ENCODE data around the gene CAMSAP1.
"Not testable (repeated sequence)": the region's sequence is repeated elsewhere in the genome, so short reads cannot be mapped to it uniquely, and the experiment has no call there.

CAMSAP1 gene

DNA sequence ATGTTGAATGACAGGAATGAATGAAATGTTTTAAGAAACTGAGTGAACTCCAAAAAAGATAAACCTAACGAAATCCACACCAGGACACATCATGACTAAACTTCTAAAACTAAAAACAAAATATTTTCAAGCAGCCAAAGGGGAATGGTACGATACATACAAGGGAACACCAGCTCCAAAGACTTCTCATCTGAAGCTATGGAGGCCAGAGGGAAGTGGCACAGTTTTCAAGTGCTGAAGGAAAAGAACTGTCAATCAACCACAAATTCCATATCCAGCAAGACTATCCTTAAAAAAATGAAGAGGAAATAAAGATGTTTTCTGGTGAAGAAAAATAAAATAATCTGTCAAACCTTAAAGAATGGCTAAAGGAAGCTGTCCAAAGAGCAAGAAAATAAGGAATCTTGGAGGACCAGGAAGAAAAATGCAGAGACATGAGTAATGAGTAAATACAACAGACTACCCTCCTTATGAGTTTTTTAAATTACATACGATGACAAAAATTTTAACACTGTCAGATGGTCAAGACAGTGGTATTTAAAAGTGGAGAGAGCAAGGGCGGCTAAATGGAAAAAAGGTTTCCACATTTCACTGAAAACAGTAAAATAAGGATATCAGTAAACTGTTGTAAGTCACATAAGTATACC is 12.0 kb downstream of the CAMSAP1 start:
- DNase-seq = no peak

DNA sequence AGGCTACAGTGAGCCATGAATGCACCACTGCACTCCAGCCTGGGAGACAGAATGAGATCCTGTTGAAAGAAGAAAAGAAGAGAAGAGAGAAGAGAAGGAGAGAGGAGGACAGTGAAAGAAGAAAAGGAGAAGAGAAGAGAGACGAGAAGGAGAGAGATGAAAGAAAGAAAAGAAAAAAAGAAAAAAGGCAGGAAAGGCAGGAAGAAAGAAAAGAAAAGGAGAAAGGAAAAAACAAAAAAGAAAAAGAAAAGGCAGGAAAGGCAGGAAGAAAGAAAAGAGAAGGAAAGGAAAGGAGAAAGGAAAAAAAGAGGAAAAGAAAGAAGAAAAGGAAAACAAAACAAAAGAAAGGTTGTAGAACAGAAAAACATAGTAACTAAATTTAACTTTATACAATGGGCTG is 14.2 kb downstream of the CAMSAP1 start:
- no peak for DNase-seq

DNA sequence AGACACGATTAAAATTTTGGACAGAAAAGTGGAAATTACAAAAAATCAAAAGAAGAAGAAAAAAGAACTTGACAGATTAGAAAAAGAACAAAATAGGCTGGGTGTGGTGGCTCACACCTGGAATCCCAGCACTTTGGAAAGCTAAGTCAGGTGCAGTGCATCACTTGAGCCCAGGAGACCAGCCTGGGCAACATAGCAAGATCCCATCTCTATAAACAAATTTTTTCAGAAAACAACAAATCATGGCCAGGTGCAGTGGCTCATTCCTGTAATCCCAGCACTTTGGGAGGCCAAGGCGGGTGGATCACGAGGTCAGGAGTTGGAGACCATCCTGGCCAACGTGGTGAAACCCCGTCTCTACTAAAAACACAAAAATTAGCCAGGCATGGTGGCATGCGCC is 15.0 kb downstream of the CAMSAP1 start:
- DNase-seq = not testable (repeated sequence)

DNA sequence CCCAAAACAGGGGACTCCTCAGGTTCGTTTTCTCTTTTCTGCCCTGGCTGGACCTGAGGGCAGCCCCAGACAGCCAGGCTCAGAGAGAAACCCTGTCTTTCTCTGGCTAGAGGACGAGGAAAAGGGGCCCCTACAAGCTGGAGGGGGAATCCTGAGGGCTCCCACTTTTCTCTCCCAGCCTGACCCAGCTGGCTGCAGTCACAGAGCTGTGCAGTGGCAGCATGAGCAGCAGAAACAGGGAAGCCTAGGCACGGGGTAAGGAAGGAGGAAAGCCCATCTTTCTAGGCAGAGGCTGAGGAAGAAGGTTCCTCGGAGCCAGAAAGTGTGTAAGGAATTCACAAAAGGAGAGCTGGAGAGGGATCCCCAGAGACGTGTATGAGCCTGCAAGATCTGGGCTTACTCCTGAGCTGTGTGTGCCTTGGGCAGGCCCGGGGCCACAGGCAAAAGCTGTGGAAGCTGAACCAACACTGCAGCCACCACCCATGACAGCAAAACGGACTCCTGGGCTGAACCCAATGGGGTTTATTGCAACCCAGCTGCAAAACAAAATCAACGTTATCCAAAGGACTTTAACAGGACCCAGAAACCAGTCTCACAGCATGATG is 16.2 kb downstream of the CAMSAP1 start:
- no peak for DNase-seq

DNA sequence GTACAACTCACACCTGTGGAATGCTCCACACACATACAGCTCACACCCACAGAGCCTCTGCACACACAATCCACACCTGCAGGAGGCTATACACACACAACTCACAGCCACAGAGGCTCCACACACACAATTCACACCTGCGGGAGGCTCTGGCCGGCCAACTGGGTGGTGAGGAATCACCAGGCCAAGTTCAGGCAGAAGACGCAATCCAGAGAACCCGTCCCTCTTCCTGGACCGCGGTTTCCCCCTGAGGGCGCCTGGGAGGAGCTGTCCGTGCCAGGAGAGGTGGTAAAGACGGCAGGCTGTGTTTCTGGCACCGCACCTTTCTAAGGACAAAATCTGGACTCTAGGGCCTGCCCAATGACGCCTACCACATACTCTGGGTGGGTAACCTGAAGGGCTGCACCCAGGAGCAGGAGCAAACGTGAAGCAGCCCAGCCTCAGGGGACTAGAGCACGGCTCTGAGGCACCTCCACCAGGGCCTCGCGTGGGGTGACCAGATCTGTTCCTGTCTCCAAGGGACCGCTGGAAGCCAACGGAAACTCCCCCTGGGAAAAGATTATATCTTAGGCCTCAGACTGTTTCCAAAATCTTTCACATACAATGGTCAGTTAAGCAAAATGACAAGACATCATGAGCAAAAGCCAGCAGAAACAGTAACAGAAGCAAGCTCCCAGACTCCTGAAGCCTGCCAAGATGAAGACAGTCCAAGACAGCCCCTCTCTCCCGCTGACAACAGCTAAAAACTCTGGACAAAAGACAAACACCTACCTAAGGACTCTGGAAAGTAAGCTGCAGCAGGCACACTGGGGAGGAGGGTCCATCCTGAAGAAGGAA is 16.9 kb downstream of the CAMSAP1 start:
- DNase-seq = no peak

DNA sequence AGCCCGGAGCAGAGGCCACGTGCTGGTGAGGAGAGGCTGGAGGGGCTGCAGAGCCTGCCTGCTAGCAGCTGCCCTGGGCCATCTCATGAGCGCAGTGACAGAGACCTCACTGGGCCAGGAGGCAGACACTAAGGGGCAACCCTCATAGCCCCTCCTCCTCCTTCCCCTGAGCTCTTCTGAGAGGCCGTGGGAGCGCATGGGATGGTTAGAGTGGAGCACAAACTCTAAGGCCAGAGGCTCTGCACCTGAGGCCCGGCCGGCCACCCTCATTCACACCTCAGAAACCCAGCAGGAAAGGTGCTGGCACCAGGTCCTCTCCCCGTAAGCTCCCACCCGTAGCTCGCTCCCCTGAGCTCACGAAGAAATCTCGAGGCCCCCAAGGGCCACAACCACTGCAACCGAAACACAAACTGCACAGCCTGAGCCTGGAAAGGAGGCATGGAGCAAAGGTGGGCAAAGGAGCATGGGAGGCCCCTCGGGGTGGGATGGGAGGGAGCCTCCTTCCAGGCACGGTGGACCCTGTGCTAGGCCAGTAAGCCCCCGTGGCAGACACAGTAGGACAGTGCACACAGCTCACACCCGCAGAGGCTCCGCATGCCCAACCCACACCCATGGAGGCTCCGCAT is 17.7 kb downstream of the CAMSAP1 start:
- no peak for DNase-seq

DNA sequence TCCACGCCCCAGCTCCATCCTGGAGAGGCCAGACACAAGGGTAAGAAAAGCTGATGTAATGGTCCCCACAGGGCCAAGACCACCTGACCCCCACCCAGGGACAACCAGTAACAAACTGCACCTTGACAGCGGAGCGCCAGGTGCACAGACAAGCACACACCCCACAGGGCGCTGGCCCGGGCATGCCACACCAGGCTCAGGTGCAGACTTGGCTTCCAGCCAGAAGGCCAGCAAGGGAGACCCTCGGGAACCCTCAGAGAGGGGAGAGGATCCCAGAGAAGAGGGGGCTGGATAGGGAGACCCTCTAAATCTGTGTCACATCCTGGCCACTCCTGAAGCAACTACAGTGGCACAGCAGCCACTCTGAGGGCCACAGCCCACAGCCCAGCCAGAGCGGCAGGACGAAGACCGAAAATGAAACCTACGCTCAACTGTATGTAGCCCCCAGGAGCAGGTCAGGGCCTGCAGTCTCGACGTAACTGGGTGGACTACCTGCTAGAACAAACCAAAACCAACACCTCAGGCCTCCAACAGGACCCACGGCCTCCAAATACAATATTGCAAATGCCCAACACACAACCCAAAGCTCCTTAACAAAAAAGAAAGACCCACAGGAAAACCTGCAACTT is 18.5 kb downstream of the CAMSAP1 start:
- DNase-seq = no peak

DNA sequence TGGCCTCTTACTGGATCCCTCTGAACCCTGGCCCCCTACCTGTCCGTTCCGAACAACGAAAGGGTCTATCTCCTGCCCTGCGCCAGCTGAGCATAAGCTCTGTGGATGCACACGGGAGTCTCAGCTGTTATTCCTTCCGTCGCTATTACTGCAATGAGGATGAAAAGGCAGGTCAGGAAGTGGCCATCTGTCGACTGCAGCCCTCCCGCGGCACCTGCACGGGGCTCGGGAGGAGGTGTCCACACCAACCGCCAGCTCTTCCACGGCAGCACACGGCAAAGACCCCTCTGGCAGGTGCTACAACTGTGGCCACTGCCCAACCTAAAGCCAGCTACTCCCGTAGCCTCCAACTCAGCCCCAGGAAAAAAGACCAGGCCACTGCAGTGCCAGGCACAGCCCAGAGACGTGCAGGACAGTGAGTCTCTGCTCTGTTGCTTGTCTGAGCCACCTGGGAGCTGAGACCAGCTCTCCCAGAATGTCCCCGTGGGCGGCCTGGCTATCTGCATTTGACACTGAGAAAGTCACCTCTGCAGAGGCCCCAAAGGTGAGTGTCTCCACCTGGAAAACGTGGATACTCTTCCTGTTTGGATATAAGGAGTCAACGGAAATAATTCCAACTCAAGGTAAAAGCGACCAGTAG is 19.1 kb downstream of the CAMSAP1 start:
- no peak for DNase-seq

DNA sequence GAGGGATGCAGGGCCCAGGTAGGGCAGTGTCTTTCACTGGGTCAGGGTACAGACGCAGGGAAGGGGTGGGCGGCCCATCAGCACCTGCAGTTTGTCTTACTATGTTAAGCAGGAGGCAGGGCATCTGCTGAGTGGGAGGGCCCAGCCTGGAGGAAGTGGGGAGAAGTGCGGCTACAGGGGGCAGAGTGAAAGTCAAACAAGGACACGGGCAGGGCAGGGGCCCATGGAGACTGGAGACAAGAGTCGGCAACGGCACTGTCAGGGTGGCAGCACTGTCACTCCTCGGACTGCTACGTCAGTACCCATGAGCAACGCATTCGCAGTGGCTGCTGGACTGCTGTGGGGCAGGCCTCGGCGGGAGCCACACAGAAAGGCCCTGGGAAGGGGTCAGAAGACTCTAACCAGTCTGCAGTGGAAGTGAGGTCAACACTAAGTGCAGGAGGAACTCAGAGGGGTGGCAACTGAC is 19.7 kb downstream of the CAMSAP1 start:
- peak; percentile 48 for DNase-seq

DNA sequence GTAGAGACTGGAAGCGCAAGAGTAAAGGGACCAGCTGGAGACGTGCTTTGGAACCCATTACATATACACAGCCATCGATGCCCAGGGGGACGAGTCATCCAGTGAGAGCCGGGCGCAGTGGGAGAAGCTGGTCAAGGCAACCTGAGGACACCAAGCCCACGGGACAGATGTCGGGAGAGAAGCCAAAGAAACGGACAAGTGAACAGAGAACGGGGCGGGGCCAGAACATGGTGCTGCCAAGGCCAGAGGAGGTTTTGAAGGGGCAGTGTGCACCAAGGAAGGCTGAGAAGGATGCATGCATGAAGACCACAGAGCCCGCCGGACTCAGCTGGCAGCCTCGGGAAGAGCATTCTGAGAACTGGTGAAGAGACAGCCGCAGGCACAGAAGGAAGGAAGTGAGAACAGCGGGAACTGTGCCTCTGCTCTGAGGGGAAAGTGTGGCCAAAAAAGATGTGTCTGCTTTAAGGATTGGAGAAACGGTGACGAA is 20.3 kb downstream of the CAMSAP1 start:
- DNase-seq = no peak

DNA sequence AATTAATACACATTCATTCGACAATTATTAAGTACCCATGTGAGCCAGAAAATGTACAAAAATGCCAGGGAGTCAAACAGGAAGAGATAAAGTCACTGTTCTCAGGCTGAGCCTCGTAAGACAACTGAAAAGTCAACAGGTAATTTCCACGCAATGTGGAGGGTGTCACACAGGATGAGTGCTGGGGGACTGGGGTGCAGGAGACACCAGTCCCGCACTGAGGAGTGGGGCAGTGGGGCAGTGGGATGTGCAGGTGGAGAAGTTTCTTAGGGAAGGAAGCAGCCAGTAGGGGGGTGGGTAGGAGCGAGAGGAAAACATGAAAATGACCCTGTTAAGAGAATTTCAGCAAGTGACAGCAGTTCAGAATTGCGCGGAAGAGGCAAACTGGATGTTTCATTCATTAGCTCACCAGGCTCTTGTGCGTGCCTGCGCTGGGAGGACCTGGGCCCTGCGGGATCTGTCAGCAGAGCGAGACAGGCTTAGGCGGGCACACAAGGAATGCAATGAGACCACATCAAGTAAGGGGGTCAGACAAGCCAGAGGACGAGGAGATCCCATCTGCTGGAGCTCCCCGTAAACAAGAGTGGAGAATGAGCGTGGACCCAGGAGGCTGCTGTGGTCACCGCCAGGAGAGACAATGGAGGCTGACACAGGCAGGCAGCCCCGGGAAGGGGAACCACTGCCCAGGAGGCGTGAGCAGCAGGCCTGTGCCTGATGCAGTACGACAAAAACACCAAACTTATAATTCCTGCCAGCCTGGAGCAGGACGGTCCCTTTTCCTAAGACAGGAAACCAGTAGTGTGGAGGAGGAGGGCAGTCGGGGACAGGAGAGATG is 21.0 kb downstream of the CAMSAP1 start:
- no peak for DNase-seq

DNA sequence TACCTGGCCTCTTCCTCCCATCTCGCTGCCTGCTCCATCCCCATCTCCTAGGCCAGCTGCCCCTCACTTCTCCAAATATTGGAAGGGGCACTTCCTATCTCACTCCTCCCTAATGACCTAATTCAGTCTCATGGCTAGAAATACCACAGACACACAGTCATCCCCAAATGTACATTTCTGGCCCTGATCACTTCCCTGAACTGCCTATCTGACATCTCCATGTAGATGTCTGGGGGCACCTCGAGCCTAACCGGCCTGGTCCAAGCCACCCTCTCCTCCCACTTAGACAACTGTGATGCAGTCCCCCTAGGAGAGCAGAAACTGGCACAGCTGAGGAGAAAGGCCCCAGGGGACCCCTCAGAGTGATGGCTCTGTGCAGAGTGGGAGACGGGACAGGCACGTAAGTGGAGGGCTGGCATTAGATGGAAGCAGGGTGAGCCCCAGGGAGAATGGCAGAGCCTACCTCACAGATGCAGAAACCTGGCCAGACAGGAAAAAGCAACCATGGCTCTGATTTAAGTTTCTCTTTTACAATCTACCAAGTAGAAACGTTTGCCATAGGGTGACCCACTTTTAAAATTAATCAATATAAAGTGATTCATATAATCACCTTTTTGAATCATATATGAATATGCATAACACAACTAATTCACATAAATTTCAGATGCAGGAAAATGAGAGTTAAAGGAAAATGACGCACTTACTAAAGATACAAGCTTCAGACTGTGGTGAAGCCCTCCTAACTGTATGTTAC is 22.1 kb downstream of the CAMSAP1 start:
- no peak for DNase-seq

DNA sequence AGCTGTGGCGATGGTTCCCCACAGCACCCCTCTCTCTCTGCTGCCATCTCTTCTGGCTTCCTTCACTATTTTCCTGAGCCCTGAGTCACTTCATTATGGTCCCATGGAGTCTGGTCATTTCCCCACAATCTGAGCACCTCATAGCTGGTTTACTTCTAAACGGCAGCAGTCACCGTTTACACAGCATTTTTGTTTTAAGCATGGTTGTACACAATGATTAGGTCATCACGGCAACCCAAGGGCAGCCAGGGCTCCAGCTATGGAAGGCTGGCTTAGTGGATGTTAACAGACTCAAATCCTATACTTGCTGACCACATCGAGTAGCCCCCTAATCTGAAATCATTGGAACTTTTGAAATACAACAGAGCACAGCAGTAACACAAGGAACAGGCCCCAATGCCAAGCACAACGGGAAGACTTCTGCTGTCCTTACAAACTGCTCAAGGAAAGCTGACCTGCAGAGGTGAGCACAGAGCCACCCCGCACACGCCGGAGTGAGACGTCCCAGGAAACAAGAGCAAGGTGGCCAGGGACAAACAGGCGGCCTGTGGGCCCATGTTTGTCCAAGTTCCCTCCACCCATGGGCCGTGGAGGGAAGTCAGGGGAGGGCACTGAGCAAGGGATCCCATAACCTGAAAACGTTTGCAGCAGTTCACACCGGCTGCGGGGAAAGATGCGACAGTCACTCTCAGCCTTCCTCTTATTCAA is 22.9 kb downstream of the CAMSAP1 start:
- no peak for DNase-seq

DNA sequence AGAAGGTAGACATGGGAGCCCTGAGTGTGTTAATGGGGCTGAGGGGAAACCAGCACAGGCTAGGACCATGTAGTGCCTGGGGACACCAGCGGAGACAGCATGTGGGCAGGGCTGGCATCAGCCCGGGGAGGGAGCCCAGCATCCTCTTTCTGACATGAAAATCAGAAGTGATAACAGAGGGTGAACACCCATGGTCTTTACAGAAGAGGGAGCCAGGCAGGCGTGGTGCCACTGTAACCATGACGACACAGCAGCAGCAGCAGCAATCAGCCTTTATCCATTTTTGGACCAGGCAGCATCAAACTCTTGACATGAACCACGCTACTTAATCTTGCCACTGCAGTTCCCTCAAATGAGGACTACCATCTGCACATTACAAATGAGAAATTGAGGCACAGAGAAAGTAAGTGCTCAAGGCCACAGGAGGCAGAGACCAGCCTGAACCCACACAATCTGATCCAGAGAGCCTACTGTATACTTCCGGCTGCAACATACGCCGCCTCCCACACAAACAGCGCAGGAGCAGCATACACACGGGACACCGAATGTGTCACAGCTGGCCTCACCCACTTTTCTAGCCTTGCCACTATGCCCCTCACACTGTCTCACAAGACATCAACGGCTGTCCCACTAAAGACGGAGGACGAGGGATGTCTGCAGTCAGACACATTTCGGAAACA is 23.8 kb downstream of the CAMSAP1 start:
- no peak for DNase-seq

DNA sequence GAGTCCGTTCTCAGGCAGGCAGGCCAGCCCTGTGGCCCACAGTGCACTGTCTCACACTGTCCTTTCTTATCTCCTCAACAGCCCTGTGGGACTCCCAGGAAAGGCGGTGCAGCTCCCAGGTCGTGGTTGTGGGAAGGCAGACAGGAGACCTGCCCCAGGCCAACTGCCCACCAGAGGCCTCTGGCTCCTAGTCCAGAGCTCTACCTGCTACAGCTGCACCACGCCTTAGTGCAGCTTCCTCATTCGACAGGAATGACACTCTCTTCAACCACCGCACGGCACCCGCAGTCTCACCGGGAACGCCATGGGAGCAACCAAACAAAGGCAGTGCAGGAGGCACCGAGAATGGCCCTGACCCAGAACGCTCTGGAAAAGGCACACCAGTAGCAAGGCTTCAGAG is 25.3 kb downstream of the CAMSAP1 start:
- DNase-seq = no peak

DNA sequence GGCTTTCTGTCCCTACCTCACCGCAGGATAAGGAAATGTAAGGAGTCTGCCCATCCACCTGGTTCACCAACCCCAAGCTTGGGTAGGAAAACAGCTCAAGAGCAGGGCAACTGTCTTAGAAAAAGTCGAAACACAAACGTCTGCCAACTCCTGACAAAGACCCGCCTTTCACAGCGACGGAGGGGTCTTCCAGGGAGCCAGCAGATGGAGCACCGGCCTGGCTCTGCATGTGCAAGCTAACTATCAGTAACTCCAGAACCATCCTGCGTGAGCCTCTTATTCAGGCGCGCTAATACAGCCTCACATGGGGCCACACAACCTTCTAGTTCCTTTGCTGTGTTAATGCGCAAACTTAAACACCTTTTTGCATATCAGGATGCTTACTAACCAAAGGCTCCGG is 26.9 kb downstream of the CAMSAP1 start:
- no peak for DNase-seq

DNA sequence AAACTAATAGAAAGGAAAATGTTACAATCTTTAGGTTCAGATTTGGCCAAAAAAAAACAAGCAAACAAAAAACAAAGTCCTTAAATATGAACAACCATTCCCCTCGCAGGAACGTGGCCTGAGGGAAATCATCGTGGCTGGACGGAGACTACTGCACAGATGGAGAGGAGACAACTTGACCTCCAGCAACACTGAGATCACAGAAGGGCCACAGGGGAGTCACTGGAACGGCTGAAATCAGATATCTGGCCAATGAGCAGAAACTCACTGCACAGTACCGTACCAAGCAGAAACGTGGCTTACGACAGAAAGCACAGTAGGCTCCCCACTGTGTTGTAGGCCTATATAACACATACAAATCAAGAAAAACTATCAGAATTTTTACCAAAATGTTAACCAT is 27.7 kb downstream of the CAMSAP1 start:
- DNase-seq = no peak

DNA sequence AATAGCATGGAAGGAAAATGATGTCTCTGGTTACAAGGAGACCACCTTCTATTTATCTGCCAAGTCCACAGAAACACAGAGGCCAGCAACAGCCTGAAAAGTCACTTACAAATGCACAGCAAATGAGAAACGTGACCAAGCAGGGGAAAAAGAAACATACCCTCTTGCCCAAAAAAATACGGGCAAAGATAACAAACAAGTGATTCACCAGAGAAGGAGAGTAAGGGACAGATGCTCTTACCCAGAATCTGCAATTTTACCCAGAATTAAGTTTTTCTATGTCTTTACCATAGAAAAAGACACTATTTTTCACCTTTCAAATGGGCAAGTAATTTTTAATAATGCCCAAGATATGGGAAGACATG is 28.1 kb downstream of the CAMSAP1 start:
- DNase-seq = no peak

DNA sequence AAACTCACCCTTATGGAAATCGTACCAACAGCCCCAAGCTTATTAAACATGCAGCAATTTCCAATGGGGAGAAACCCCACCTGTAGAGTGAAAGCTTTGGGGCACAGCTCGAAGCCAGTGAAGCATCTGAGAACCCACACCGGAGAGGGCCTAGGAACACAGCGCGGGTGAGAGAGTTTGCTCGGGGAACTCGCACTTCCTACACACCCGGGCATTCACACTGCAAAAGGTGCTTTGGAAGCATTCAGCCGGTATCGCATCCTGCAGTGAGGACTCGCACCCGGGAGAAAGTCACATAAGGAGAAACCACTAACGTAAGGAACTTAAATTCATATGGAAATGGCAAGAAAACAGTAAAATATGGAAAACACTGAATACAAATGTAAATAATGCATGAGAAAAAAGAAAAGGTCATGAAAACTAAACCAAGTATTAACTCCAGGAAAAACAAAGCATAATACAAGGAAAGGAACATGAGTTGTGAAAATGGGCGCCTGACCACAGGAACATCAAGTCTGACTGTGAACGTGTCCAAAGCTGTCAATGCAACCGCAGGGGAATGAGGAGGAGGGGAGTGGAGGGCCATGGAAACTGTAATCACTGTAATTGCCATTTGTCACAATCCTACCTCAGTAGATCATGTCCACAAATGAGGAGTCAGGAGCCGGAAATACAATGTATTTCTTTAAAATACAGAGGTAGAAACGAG is 28.7 kb downstream of the CAMSAP1 start:
- no peak for DNase-seq
